H9 (cell line): Measurements from ENCODE around the gene LAMTOR4. TPM values are rescaled to one million over a fixed set of nuclear protein-coding genes. Genes with fewer than 3 reads are reported as not detected.

Experiments
- DNase-seq: peaks from one replicate; pipeline ENCODE4 v3.0.0-alpha.2; 2017
- H2AFZ ChIP-seq: one replicate; pipeline ENCODE4 v1.6.1; 2013; ENCODE audit warnings: mild to moderate bottlenecking, low read length, control low read depth, moderate library complexity
- H2AK5ac ChIP-seq: 2 replicates; pipeline ENCODE4 v1.6.1; 2013; ENCODE audit warnings: low read length, control low read depth, mixed read lengths; ENCODE audit not compliant: insufficient read length
- H2BK120ac ChIP-seq: one replicate; pipeline ENCODE4 v1.6.1; 2013; ENCODE audit warnings: low read depth, mild to moderate bottlenecking, low read length, control low read depth, inconsistent platforms; ENCODE audit not compliant: poor library complexity, severe bottlenecking
- H2BK12ac ChIP-seq: 2 replicates; pipeline ENCODE4 v1.6.1; 2013; ENCODE audit warnings: low read length, control low read depth, mixed read lengths, low read depth; ENCODE audit not compliant: insufficient read length
- H2BK15ac ChIP-seq: 2 replicates; pipeline ENCODE4 v1.6.1; 2013; ENCODE audit warnings: low read depth, low read length, control low read depth
- H2BK20ac ChIP-seq: one replicate; pipeline ENCODE4 v1.6.1; 2013; ENCODE audit warnings: low read depth, mild to moderate bottlenecking, low read length, control low read depth, inconsistent platforms; ENCODE audit not compliant: poor library complexity, severe bottlenecking
- H2BK5ac ChIP-seq: 2 replicates; pipeline ENCODE4 v1.6.1; 2013; ENCODE audit warnings: low read length, control low read depth, mixed read lengths; ENCODE audit not compliant: insufficient read length
- H3K14ac ChIP-seq: 2 replicates; pipeline ENCODE4 v1.6.1; 2013; ENCODE audit warnings: low read length, control low read depth; ENCODE audit not compliant: insufficient read depth
- H3K18ac ChIP-seq: 2 replicates; pipeline ENCODE4 v1.6.1; 2013; ENCODE audit warnings: low read depth, mild to moderate bottlenecking, mixed read lengths, low read length, control low read depth; ENCODE audit not compliant: insufficient read length
- H3K23ac ChIP-seq: 2 replicates; pipeline ENCODE4 v1.6.1; 2013; ENCODE audit warnings: low read length, control low read depth, mixed read lengths, low read depth; ENCODE audit not compliant: insufficient read length
- H3K23me2 ChIP-seq: 2 replicates; pipeline ENCODE4 v1.6.1; 2013; ENCODE audit warnings: low read depth, mild to moderate bottlenecking, mixed read lengths, low read length, control low read depth; ENCODE audit not compliant: insufficient read length, poor library complexity, severe bottlenecking
- H3K27ac ChIP-seq: 2 replicates; pipeline ENCODE4 v1.5.1; 2013; ENCODE audit warnings: low read length, control low read depth, mixed read lengths, low read depth; ENCODE audit not compliant: insufficient read length
- H3K27me3 ChIP-seq: 2 replicates; pipeline ENCODE4 v1.6.1; 2013; ENCODE audit warnings: low read length, control low read depth, inconsistent platforms; ENCODE audit not compliant: insufficient read depth
- H3K4ac ChIP-seq: 2 replicates; pipeline ENCODE4 v1.6.1; 2013; ENCODE audit warnings: low read depth, mild to moderate bottlenecking, control low read depth, inconsistent platforms, low read length, moderate library complexity
- H3K4me1 ChIP-seq: 2 replicates; pipeline ENCODE4 v1.6.1; 2013; ENCODE audit warnings: low read length, control low read depth, inconsistent platforms; ENCODE audit not compliant: insufficient read depth
- H3K4me2 ChIP-seq: 2 replicates; pipeline ENCODE4 v1.6.1; 2013; ENCODE audit warnings: low read length, control low read depth, mixed read lengths; ENCODE audit not compliant: insufficient read length, insufficient read depth
- H3K56ac ChIP-seq: 2 replicates; pipeline ENCODE4 v1.6.1; 2013; ENCODE audit warnings: low read depth, mild to moderate bottlenecking, mixed read lengths, low read length, control low read depth; ENCODE audit not compliant: insufficient read length
- H3K79me1 ChIP-seq: 2 replicates; pipeline ENCODE4 v1.6.1; 2013; ENCODE audit warnings: low read depth, mild to moderate bottlenecking, moderate library complexity, low read length, control low read depth, inconsistent platforms; ENCODE audit not compliant: insufficient read depth, poor library complexity, severe bottlenecking
- H3K79me2 ChIP-seq: 2 replicates; pipeline ENCODE4 v1.6.1; 2013; ENCODE audit warnings: low read length, control low read depth, inconsistent platforms; ENCODE audit not compliant: insufficient read depth
- H3K9ac ChIP-seq: 2 replicates; pipeline ENCODE4 v1.6.1; 2013; ENCODE audit warnings: low read length, control low read depth, mixed read lengths; ENCODE audit not compliant: insufficient read length; ENCODE audit errors: extremely low read depth
- H3K9me3 ChIP-seq: one replicate; pipeline ENCODE4 v1.6.1; 2013; ENCODE audit warnings: low read depth, low read length, inconsistent platforms; ENCODE audit not compliant: control insufficient read depth
- H3T11ph ChIP-seq: one replicate; pipeline ENCODE4 v1.6.1; 2013; ENCODE audit warnings: mild to moderate bottlenecking, low read length, control low read depth, inconsistent platforms
- H4K20me1 ChIP-seq: one replicate; pipeline ENCODE4 v1.6.1; 2013; ENCODE audit not compliant: control insufficient read depth, insufficient read length, insufficient read depth
- H4K5ac ChIP-seq: 2 replicates; pipeline ENCODE4 v1.6.1; 2013; ENCODE audit warnings: low read depth, mild to moderate bottlenecking, mixed read lengths, low read length, control low read depth; ENCODE audit not compliant: insufficient read length
- H4K8ac ChIP-seq: replicated peaks from 2 replicates; pipeline ENCODE4 v1.6.1; 2013; ENCODE audit warnings: low read length, control low read depth, mixed read lengths, low read depth; ENCODE audit not compliant: insufficient read length
- H4K91ac ChIP-seq: 2 replicates; pipeline ENCODE4 v1.6.1; 2013; ENCODE audit warnings: low read depth, mild to moderate bottlenecking, moderate library complexity, mixed read lengths, low read length, control low read depth; ENCODE audit not compliant: insufficient read length
- H3K27ac Mint-ChIP-seq, 3 experiments: 2 replicates in 2 of 3; 3 replicates in 1 of 3; pipeline ENCODE4 v1.8.0; 2020 to 2021; ENCODE audit warnings: mixed read lengths in 3 of 3, mild to moderate bottlenecking in 1 of 3, moderate library complexity in 1 of 3
- H3K27me3 Mint-ChIP-seq: 2 replicates; pipeline ENCODE4 v1.8.0; 2021; ENCODE audit warnings: low read depth, mild to moderate bottlenecking, moderate library complexity, mixed read lengths
- H3K36me3 Mint-ChIP-seq, 3 experiments: 2 replicates in 2 of 3; 3 replicates in 1 of 3; pipeline ENCODE4 v1.8.0; 2020 to 2021; ENCODE audit warnings: low read depth in 3 of 3, mixed read lengths in 3 of 3; ENCODE audit not compliant: insufficient read depth in 1 of 3
- H3K4me1 Mint-ChIP-seq, 2 experiments: 2 replicates each; pipeline ENCODE4 v1.8.0; 2020; ENCODE audit warnings: mixed read lengths in 2 of 2
- H3K4me3 Mint-ChIP-seq, 2 experiments: 2 replicates in 1 of 2; 3 replicates in 1 of 2; pipeline ENCODE4 v1.8.0; 2020 to 2021; ENCODE audit warnings: mild to moderate bottlenecking in 2 of 2, mixed read lengths in 2 of 2, moderate library complexity in 1 of 2
- H3K9me3 Mint-ChIP-seq, 2 experiments: 2 replicates in 1 of 2; 3 replicates in 1 of 2; pipeline ENCODE4 v1.8.0; 2020; ENCODE audit warnings: mild to moderate bottlenecking in 2 of 2, mixed read lengths in 2 of 2, moderate library complexity in 1 of 2
- WGBS: extraction: QIAGEN DNeasy Blood & Tissue Kit; methylation state at CpG from one replicate; pipeline ENCODE4 v1.1.7; 2013; ENCODE audit warnings: missing lambda C conversion rate, low lambda C conversion rate, mixed read lengths; ENCODE audit not compliant: insufficient read length; ENCODE audit errors: extremely low coverage; 5-methylcytosine and 5-hydroxymethylcytosine counted together
- total RNA-seq: library from RNA; stranded (reverse); gene quantifications from 2 replicates; pipeline ENCODE4 v1.2.1, GENCODE V29; 2021
- TF ChIP-seq, protein P1 (sequence below): fragments of 200-600 bp; sonication (generic); conservative IDR thresholded peaks from 3 replicates; pipeline ENCODE4 v1.8.0; 2021; ENCODE audit warnings: antibody characterized with exemption, mild to moderate bottlenecking

LAMTOR4 gene
- total RNA-seq, 1 experiment from 2014 or later: 179 TPM

DNA sequence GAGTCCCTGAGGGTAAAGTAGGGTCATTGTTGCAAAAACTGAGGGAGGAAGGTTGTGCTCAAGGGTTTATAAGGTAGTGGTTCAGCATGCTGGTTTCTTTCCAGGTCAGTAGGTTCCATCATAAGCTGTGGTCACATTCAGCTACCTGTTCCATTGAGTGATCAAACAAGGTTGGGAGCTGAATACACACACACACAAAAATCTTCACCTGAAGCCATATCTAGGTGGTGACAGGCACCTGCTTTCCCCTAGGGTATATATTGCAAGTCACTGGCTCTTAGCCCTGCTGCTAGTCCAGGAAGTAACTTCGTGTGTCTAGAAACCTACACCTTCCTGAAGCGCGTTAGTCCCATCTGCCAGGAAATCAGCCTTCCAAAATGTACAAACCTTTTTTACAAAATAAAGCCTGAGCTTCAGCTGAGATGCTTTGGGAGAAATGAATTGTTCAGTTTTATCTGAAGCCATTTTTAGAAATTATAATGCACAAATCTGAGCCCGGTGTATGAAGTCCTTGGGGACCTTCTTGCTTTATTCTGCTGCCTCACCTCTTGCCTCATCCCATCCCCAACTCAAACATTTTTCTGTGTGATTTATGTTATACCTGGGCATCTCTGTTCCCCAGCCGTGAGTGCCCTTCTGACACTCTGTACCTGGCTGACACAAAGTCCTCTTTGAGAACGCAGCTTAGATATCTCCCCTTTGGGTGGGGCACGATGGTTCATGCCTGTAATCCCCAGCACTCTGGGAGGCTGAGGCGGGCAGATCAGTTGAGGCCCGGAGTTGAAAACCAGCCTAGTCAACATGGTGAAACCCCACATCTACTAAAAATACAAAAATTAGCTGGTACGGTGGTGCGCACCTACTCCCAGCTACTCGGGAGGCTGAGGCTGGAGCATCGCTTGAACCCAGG lies 10.6 kb upstream of the LAMTOR4 start:
- TF ChIP-seq, protein P1, sequence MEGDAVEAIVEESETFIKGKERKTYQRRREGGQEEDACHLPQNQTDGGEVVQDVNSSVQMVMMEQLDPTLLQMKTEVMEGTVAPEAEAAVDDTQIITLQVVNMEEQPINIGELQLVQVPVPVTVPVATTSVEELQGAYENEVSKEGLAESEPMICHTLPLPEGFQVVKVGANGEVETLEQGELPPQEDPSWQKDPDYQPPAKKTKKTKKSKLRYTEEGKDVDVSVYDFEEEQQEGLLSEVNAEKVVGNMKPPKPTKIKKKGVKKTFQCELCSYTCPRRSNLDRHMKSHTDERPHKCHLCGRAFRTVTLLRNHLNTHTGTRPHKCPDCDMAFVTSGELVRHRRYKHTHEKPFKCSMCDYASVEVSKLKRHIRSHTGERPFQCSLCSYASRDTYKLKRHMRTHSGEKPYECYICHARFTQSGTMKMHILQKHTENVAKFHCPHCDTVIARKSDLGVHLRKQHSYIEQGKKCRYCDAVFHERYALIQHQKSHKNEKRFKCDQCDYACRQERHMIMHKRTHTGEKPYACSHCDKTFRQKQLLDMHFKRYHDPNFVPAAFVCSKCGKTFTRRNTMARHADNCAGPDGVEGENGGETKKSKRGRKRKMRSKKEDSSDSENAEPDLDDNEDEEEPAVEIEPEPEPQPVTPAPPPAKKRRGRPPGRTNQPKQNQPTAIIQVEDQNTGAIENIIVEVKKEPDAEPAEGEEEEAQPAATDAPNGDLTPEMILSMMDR: no peak
- no peak overlapping the region for H4K91ac ChIP-seq
- no peak overlapping the region for H3K56ac ChIP-seq
- H4K5ac ChIP-seq: no peak overlapping the region
- H3K27ac ChIP-seq: no peak overlapping the region
- no CpG with 5 or more reads among the region's 13 CpGs for WGBS
- no peaks in the 10 kb centered on the region for H3K4me1 ChIP-seq
- H2BK120ac ChIP-seq: no peak overlapping the region
- no peaks in the 10 kb centered on the region for H3K9me3 ChIP-seq
- no peak overlapping the region for H3K4ac ChIP-seq
- no peak overlapping the region for H2AFZ ChIP-seq
- H2BK15ac ChIP-seq: no peak overlapping the region
- H3K23me2 ChIP-seq: no peaks in the 10 kb centered on the region
- Mint-ChIP-seq H3K4me3 (no peak overlapping the region), H3K4me1 (peaks cover 3 to 5% of the 10 kb centered on the region in 2 experiments), H3K9me3 (no peaks in the 10 kb centered on the region), H3K36me3 (no peaks in the 10 kb centered on the region), H3K27me3 (peaks cover 7% of the 10 kb centered on the region), H3K27ac (no peak overlapping the region; a peak in 1 of 7 replicates)
- H3K9ac ChIP-seq: no peak overlapping the region
- H3K27me3 ChIP-seq: no peaks in the 10 kb centered on the region
- no peaks in the 10 kb centered on the region for H4K20me1 ChIP-seq
- no peak overlapping the region for H2AK5ac ChIP-seq
- H3K79me2 ChIP-seq: no peaks in the 10 kb centered on the region
- H2BK5ac ChIP-seq: no peak overlapping the region
- no peak overlapping the region for H3K4me2 ChIP-seq
- H3K23ac ChIP-seq: no peak overlapping the region
- H3K79me1 ChIP-seq: no peaks in the 10 kb centered on the region
- H4K8ac ChIP-seq: no peak overlapping the region
- H3T11ph ChIP-seq: no peak overlapping the region
- no peak overlapping the region for H3K18ac ChIP-seq
- no peak overlapping the region for H2BK12ac ChIP-seq
- no peak overlapping the region for H2BK20ac ChIP-seq
- DNase-seq: no peak
- no peak overlapping the region for H3K14ac ChIP-seq
